Vagina (tissue), 2 donors: ENCODE measurements around the gene RNASEL.

Experiments used
- CTCF ChIP-seq, 3 experiments: fragments of 450-650 bp in 2 of 3; fragments of 200-600 bp in 1 of 3; sonication (generic) in 1 of 3; IDR thresholded peaks; one replicate each; pipeline ENCODE4 v1.5.1; 2017 to 2019; ENCODE audit warnings: antibody characterized with exemption in 3 of 3, mild to moderate bottlenecking in 2 of 3, moderate library complexity in 2 of 3
- POLR2A ChIP-seq, 2 donors: fragments of 450-650 bp; IDR thresholded peaks; one replicate each; pipeline ENCODE4 v1.6.1; 2017; ENCODE audit warnings: antibody characterized with exemption in 2 of 2, mild to moderate bottlenecking in 2 of 2, moderate library complexity in 2 of 2

- TF ChIP-seq CTCF (IDR thresholded peaks at IDR 0.05) (no peak), POLR2A (IDR thresholded peaks at IDR 0.05) (no peak)
Observed at GRCh38 chr1:182620924-182621585, 32.0 kb upstream of the RNASEL start.
